H1 (cell line): Measurements from ENCODE around the gene EVA1C. TPM values are rescaled to one million over a fixed set of nuclear protein-coding genes. Genes with fewer than 3 reads are reported as not detected.

ENCODE experiments used
- CTCF ChIA-PET: fragments of 300-600 bp; sonication (Branson Sonifier 250); formaldehyde crosslinking; loops from one replicate; lab custom pipeline; 2021; ENCODE audit not compliant: partially characterized antibody; lab: Charles Lee
- POLR2A ChIA-PET: fragments of 300-600 bp; sonication (Branson Sonifier 250); formaldehyde crosslinking; loops from one replicate; lab custom pipeline; 2021; ENCODE audit warnings: inconsistent platforms; ENCODE audit not compliant: partially characterized antibody; lab: Charles Lee
- DNase-seq, 2 experiments: peaks; one replicate each; pipeline versions ENCODE4 v3.0.0 to v3.0.0-alpha.2; 2010 to 2022; ENCODE audit warnings: low spot score in 2 of 2, low read depth in 1 of 2, mixed read lengths in 1 of 2
- FAIRE-seq: peaks from 2 replicates; lab custom pipeline; 2011; peaks lifted over from hg19 to GRCh38; lab: Jason Lieb, UNC
- H2AFZ ChIP-seq: 2 replicates; pipeline ENCODE4 v1.8.1; 2012; ENCODE audit warnings: low read length, inconsistent platforms
- H2AK5ac ChIP-seq: 2 replicates; pipeline ENCODE4 v1.6.1; 2013; ENCODE audit warnings: low read depth, low read length
- H2BK120ac ChIP-seq: replicated peaks from 2 replicates; pipeline ENCODE3; 2013; ENCODE audit warnings: low read depth, low read length, inconsistent platforms
- H2BK12ac ChIP-seq: 2 replicates; pipeline ENCODE4 v1.6.1; 2013; ENCODE audit warnings: low read depth, low read length
- H2BK15ac ChIP-seq: 2 replicates; pipeline ENCODE4 v1.6.1; 2013; ENCODE audit warnings: low read length
- H2BK20ac ChIP-seq: 2 replicates; pipeline ENCODE4 v1.6.1; 2013; ENCODE audit warnings: low read length
- H2BK5ac ChIP-seq: 2 replicates; pipeline ENCODE4 v1.6.1; 2013; ENCODE audit warnings: low read depth, low read length
- H3K14ac ChIP-seq: 2 replicates; pipeline ENCODE4 v1.6.1; 2013; ENCODE audit warnings: inconsistent platforms; ENCODE audit not compliant: insufficient read length
- H3K18ac ChIP-seq: 2 replicates; pipeline ENCODE4 v1.6.1; 2013; ENCODE audit warnings: low read length; ENCODE audit errors: extremely low read depth
- H3K23ac ChIP-seq: 2 replicates; pipeline ENCODE4 v1.6.1; 2013; ENCODE audit warnings: inconsistent platforms; ENCODE audit not compliant: insufficient read length
- H3K23me2 ChIP-seq: 2 replicates; pipeline ENCODE4 v1.6.1; 2013; ENCODE audit warnings: low read depth, low read length
- H3K27ac ChIP-seq: 2 replicates; pipeline ENCODE4 v1.6.1; 2011; ENCODE audit warnings: low read depth, low read length, inconsistent platforms
- H3K27me3 ChIP-seq, 4 experiments: replicated peaks in 1 of 4; 1 replicate in 1 of 4; 2 replicates in 3 of 4; pipeline versions ENCODE4 v1.6.1 to v1.8.1; 2011 to 2013; ENCODE audit warnings: low read length in 3 of 4, mild to moderate bottlenecking in 3 of 4, inconsistent platforms in 2 of 4, mixed read lengths in 2 of 4, moderate library complexity in 1 of 4; ENCODE audit not compliant: control insufficient read depth in 3 of 4, insufficient read depth in 3 of 4; ENCODE audit errors: extremely low read depth in 1 of 4
- H3K36me3 ChIP-seq, 4 experiments: 2 replicates each; pipeline versions ENCODE4 v1.6.1 to v1.8.1; 2011 to 2013; ENCODE audit warnings: mild to moderate bottlenecking in 4 of 4, low read length in 3 of 4, moderate library complexity in 2 of 4, control low read depth in 1 of 4, inconsistent platforms in 1 of 4; ENCODE audit not compliant: insufficient read depth in 4 of 4, control insufficient read depth in 2 of 4
- H3K4ac ChIP-seq: replicated peaks from 2 replicates; pipeline ENCODE3; 2013; ENCODE audit warnings: low read length, low read depth, mixed read lengths, inconsistent platforms; ENCODE audit not compliant: insufficient read length
- H3K4me1 ChIP-seq, 4 experiments: replicated peaks in 1 of 4; 1 replicate in 1 of 4; 2 replicates in 3 of 4; pipeline versions ENCODE4 v1.6.1 to v1.8.1; 2011 to 2013; ENCODE audit warnings: low read length in 3 of 4, inconsistent platforms in 2 of 4, mixed read lengths in 1 of 4; ENCODE audit not compliant: insufficient read depth in 4 of 4, control insufficient read depth in 3 of 4
- H3K4me2 ChIP-seq, 2 experiments: 2 replicates each; pipeline versions ENCODE4 v1.6.1 to v1.8.1; 2011 to 2013; ENCODE audit warnings: low read depth in 2 of 2, low read length in 2 of 2, control low read depth in 1 of 2, inconsistent platforms in 1 of 2, mild to moderate bottlenecking in 1 of 2; ENCODE audit not compliant: insufficient read depth in 1 of 2
- H3K4me3 ChIP-seq, 4 experiments: fragments of 200-600, 300-600 bp in 1 of 4; sonication (generic), shearing (Covaris generic), sonication (Bioruptor Twin) in 1 of 4; 2 replicates each; pipeline versions ENCODE4 v1.5.1 to v1.8.1; 2011 to 2016; ENCODE audit warnings: low read length in 4 of 4, low read depth in 3 of 4, control low read depth in 2 of 4, inconsistent platforms in 2 of 4, mild to moderate bottlenecking in 2 of 4, mixed read lengths in 1 of 4, moderate library complexity in 1 of 4; ENCODE audit not compliant: insufficient read depth in 2 of 4; ENCODE audit errors: extremely low read depth in 1 of 4
- H3K56ac ChIP-seq: replicated peaks from 2 replicates; pipeline ENCODE3; 2013; ENCODE audit warnings: low read depth, mild to moderate bottlenecking, mixed read lengths, low read length, inconsistent platforms; ENCODE audit not compliant: insufficient read length
- H3K79me1 ChIP-seq: 2 replicates; pipeline ENCODE4 v1.6.1; 2013; ENCODE audit warnings: low read depth, low read length, control low read depth
- H3K79me2 ChIP-seq, 2 experiments: 2 replicates each; pipeline versions ENCODE4 v1.6.1 to v1.8.1; 2012 to 2013; ENCODE audit warnings: low read length in 2 of 2, mild to moderate bottlenecking in 2 of 2, inconsistent platforms in 1 of 2; ENCODE audit not compliant: insufficient read depth in 2 of 2, control insufficient read depth in 1 of 2
- H3K9ac ChIP-seq, 4 experiments: replicated peaks in 1 of 4; 1 replicate in 1 of 4; 2 replicates in 3 of 4; pipeline versions ENCODE4 v1.6.1 to v1.8.1; 2011 to 2013; ENCODE audit warnings: low read depth in 3 of 4, low read length in 3 of 4, control low read depth in 2 of 4, mild to moderate bottlenecking in 2 of 4, moderate library complexity in 2 of 4, inconsistent platforms in 1 of 4; ENCODE audit errors: extremely low read depth in 1 of 4
- H3K9me3 ChIP-seq, 2 experiments: 2 replicates each; pipeline versions ENCODE4 v1.6.1 to v1.8.1; 2012 to 2013; ENCODE audit warnings: mild to moderate bottlenecking in 2 of 2, moderate library complexity in 2 of 2, control low read depth in 1 of 2, inconsistent platforms in 1 of 2, low read depth in 1 of 2, low read length in 1 of 2, mixed read lengths in 1 of 2; ENCODE audit not compliant: insufficient read depth in 2 of 2
- H4K20me1 ChIP-seq, 2 experiments: replicated peaks in 1 of 2; 2 replicates each; pipeline versions ENCODE3 to v1.8.1; 2011 to 2013; ENCODE audit warnings: inconsistent platforms in 2 of 2, low read length in 2 of 2, mild to moderate bottlenecking in 1 of 2; ENCODE audit not compliant: insufficient read depth in 2 of 2, control insufficient read depth in 1 of 2
- H4K5ac ChIP-seq: 2 replicates; pipeline ENCODE4 v1.6.1; 2013; ENCODE audit warnings: low read length, low read depth, mixed read lengths, inconsistent platforms; ENCODE audit not compliant: insufficient read length
- H4K8ac ChIP-seq: 2 replicates; pipeline ENCODE4 v1.8.0; 2013; ENCODE audit warnings: mild to moderate bottlenecking, moderate library complexity, low read length, inconsistent platforms; ENCODE audit not compliant: insufficient read depth; ENCODE audit errors: extremely low read depth
- H4K91ac ChIP-seq: replicated peaks from 2 replicates; pipeline ENCODE3; 2013; ENCODE audit warnings: low read length, mixed read lengths, inconsistent platforms; ENCODE audit not compliant: insufficient read length
- ASH2L ChIP-seq: fragments of 200-600, 300-600 bp; sonication (generic); IDR thresholded peaks from one replicate; pipeline ENCODE4 v1.7.1; 2017; ENCODE audit warnings: low read length
- ATF2 ChIP-seq: IDR thresholded peaks from 2 replicates; pipeline ENCODE4 v1.6.1; 2012; ENCODE audit warnings: low read length, inconsistent platforms
- CTCF ChIP-seq, 3 experiments: IDR thresholded peaks; 1 replicate in 2 of 3; 2 replicates in 1 of 3; pipeline versions ENCODE4 v1.5.1 to v1.6.1; 2011; ENCODE audit warnings: low read length in 3 of 3, mild to moderate bottlenecking in 3 of 3, inconsistent platforms in 2 of 3, low read depth in 1 of 3, moderate library complexity in 1 of 3; ENCODE audit not compliant: insufficient read depth in 1 of 3; ENCODE audit errors: control extremely low read depth in 1 of 3
- MAFK ChIP-seq: IDR thresholded peaks from 2 replicates; pipeline ENCODE4 v1.6.1; 2012; ENCODE audit warnings: low read depth, mild to moderate bottlenecking, improper control_type of control experiment, low read length
- MAX ChIP-seq: IDR thresholded peaks from 2 replicates; pipeline ENCODE4 v1.6.1; 2012; ENCODE audit warnings: inconsistent platforms
- RAD21 ChIP-seq, 2 experiments: IDR thresholded peaks in 1 of 2; conservative IDR thresholded peaks in 1 of 2; 2 replicates each; pipeline ENCODE4 v1.6.1; 2011; ENCODE audit warnings: low read depth in 2 of 2, low read length in 2 of 2, improper control_type of control experiment in 1 of 2, inconsistent platforms in 1 of 2, mild to moderate bottlenecking in 1 of 2, moderate library complexity in 1 of 2
- SP2 ChIP-seq: IDR thresholded peaks from 2 replicates; pipeline ENCODE4 v1.6.1; 2012; ENCODE audit warnings: mild to moderate bottlenecking, low read length, inconsistent platforms
- ZNF274 ChIP-seq: IDR thresholded peaks from 2 replicates; pipeline ENCODE4 v1.7.0; 2012; ENCODE audit warnings: low read length, borderline replicate concordance; ENCODE audit errors: extremely low read depth
- WGBS, 2 experiments: shearing (Covaris generic) in 1 of 2; methylation state at CpG; one replicate each; pipeline versions ENCODE4 v1.1.6 to v1.1.7; 2013 to 2015; ENCODE audit warnings: low lambda C conversion rate in 2 of 2, mixed read lengths in 2 of 2, inconsistent platforms in 1 of 2, low coverage in 1 of 2, missing lambda C conversion rate in 1 of 2; ENCODE audit not compliant: insufficient replicate concordance in 2 of 2, insufficient coverage in 1 of 2, insufficient read length in 1 of 2; ENCODE audit errors: extremely low coverage in 1 of 2, missing lambda C conversion rate in 1 of 2; 5-methylcytosine and 5-hydroxymethylcytosine counted together
- polyA plus RNA-seq, 7 experiments: library from polyadenylated mRNA; depleted of rRNA in 3 of 7; stranded (reverse) in 5 of 7; unstranded in 2 of 7; fragments of >200 nt in 5 of 7; fragments of 200-250 nt in 2 of 7; gene quantifications; 1 replicate in 5 of 7; 2 replicates in 1 of 7; 4 replicates in 1 of 7; pipeline versions ENCODE4 v1.2.1 to v1.2.3, GENCODE V29; 2011 to 2013; ENCODE audit warnings: missing spikeins in 2 of 7, mixed read lengths in 2 of 7
- total RNA-seq: library from RNA; stranded (reverse); fragmentation: NEBNext Ultra II Directional; extraction: Animal tissue kit (Norgen Biotek cat#: 25700); gene quantifications from 2 replicates; pipeline ENCODE4 v1.2.1, GENCODE V29; 2021

EVA1C gene
- total and polyA plus RNA-seq, 2 of the 8 experiments (the other 6 are each of a cell fraction or from before 2014, with no cell fraction given) = 2.6 to 3.6 TPM

- no peaks in the 10 kb centered on the region for H3K23me2 ChIP-seq
- H3K79me2 ChIP-seq = peaks cover 8 to 37% of the 10 kb centered on the region in 2 experiments; a peak in 3 of 4 replicates
- no peak overlapping the region for H2BK20ac ChIP-seq
- H3K23ac ChIP-seq = no peak overlapping the region
- no peak overlapping the region for H3K14ac ChIP-seq
- no peak overlapping the region for H2BK5ac ChIP-seq
- no peak overlapping the region for H4K8ac ChIP-seq
- DNase-seq (no peak), FAIRE-seq (no peak)
- H3K9me3 ChIP-seq = no peaks in the 10 kb centered on the region
- peaks cover 10 to 25% of the 10 kb centered on the region in 2 experiments for H4K20me1 ChIP-seq
- no peak overlapping the region for H3K4me2 ChIP-seq
- no peak overlapping the region for H2BK120ac ChIP-seq
- no peak for TF ChIP-seq ASH2L
- no peak for TF ChIP-seq MAFK
- no peak for TF ChIP-seq ATF2
- no peak for TF ChIP-seq ZNF274
- TF ChIP-seq RAD21 (IDR thresholded peaks at IDR 0.05 in 1 of 2, conservative IDR thresholded peaks at IDR 0.05 in 1 of 2; ENCODE audit: low read depth in 2 of 2, low read length in 2 of 2) = peak; percentile 44 to 58
- TF ChIP-seq CTCF (IDR thresholded peaks at IDR 0.05; ENCODE audit: control extremely low read depth in 1 of 3, insufficient read depth in 1 of 3, low read depth in 1 of 3, low read length in 3 of 3) = peak in 2 of 3 experiments; percentile 20 to 35; a peak in 2 of 4 replicates
- no peak for TF ChIP-seq SP2
- no peak for TF ChIP-seq MAX
- H3K4me1 ChIP-seq = peaks cover 0 to 4% (median 1%) of the 10 kb centered on the region in 4 experiments; a peak in 2 of 7 replicates
- H2BK15ac ChIP-seq = no peak overlapping the region
- ChIA-PET POLR2A (interaction anchor here (0.6 to 0.7 kb wide), 2 partner anchors 217 to 272 kb away, joined by 3 read pairs; no protein-coding TSS in a partner anchor), CTCF (interaction anchor here (0.7 to 4.4 kb wide), 14 partner anchors 9 to 343 kb away, joined by 3 to 19 read pairs (median 5); no protein-coding TSS in a partner anchor)
- peaks cover 15 to 47% (median 32%) of the 10 kb centered on the region in 4 experiments; a peak in 7 of 8 replicates for H3K36me3 ChIP-seq
- H4K91ac ChIP-seq = no peak overlapping the region
- no peak overlapping the region for H3K4ac ChIP-seq
- no peak overlapping the region for H3K27ac ChIP-seq
- peaks cover 8% of the 10 kb centered on the region for H3K79me1 ChIP-seq
- H2AK5ac ChIP-seq = no peak overlapping the region
- H3K9ac ChIP-seq = no peak overlapping the region
- H3K56ac ChIP-seq = no peak overlapping the region
- H2AFZ ChIP-seq = no peak overlapping the region
- H3K18ac ChIP-seq = no peak overlapping the region
- H4K5ac ChIP-seq = no peak overlapping the region
- H2BK12ac ChIP-seq = no peak overlapping the region
- no peak overlapping the region for H3K4me3 ChIP-seq
- no peaks in the 10 kb centered on the region for H3K27me3 ChIP-seq
- WGBS, 2 experiments = 89% methylated on average over 6 of the region's 6 CpGs; no CpG with 5 or more reads in 1 of the 2 experiments
These were observed 28.7 kb upstream of the EVA1C start for GRCh38 chr21:32383812-32384211.
